ENCODE results near the gene TLL1. TPM values are rescaled to one million over a fixed set of nuclear protein-coding genes. Genes with fewer than 3 reads are reported as not detected.

Gene TLL1
- total RNA-seq, 1 donor from 2014 or later, result 2.2 TPM

DNA sequence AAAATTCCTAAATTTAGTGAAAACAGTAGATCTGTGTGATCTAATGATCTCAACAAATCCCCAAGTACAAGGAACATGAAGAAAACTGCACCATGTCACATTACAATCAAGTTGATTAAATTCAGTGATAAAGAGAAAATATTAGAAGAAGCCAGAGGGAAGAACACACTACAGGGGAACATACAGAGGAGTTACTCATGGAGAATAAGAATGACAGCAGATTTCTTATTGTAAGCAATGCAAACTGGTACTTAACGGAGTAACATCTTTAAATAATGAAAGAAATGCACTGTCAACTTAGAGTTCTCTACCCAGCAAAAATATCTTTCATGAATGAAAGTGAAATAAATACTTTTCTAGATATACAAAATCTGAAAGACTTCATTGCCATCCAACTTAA, 21.1 kb downstream of the TLL1 start:
- no peak for DNase-seq (ENCODE audit: low read depth, low spot score)

- no peak for DNase-seq (ENCODE audit: low read depth, low spot score)
Measured at GRCh38 chr4:165905405-165906027, 32.5 kb downstream of the TLL1 start.

- DNase-seq (ENCODE audit: low read depth, low spot score), result no peak
Measured at GRCh38 chr4:165906272-165906671, 33.2 kb downstream of the TLL1 start.

GRCh38 chr4:165909947-165910346, 36.9 kb downstream of the TLL1 start:
- no peak for DNase-seq (ENCODE audit: low read depth, low spot score)

GRCh38 chr4:165915215-165915614, 42.2 kb downstream of the TLL1 start:
- no peak for DNase-seq (ENCODE audit: low read depth, low spot score)

DNA sequence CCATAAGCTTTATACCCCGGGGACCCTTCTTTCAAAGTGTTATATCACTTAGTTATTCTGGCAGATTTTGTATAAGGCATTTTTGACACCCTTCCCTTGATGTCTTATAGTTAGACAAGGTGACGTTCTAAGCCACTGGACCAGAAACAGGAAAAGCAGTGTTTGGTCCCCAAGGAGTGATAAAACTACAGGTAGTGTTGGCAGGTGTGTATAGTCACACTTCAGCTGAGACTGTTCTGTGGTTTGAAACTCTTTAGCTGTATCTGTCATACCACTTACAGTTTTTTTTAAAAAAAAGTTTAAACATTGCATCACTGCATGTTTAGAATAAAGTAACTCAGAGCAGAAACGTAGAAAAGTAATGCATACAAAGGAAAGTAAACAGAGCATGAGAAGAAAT, 48.5 kb downstream of the TLL1 start:
- DNase-seq (ENCODE audit: low read depth, low spot score), result no peak

- no peak for DNase-seq (ENCODE audit: low read depth, low spot score)
Measured at GRCh38 chr4:165922747-165923146, 49.7 kb downstream of the TLL1 start.

DNA sequence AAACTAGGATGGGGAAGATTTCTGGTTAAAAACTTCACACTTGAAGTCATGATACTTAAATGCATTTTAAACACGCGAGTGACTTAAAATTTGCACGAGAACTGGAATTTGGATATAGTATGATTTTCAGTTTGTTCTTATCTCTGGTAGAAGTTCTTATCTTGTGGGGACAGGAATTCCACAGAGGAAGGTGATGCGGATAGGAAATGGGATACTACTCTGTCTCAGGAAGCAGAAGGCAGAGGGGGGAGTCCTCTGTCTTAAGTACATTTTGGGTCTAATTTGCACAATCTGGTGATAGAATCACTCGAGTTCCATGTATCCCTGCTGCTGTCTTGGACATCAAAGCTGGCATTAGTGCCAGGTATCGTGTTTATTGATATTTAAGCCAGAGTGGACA, 53.3 kb downstream of the TLL1 start:
- no peak for DNase-seq (ENCODE audit: low read depth, low spot score)

- DNase-seq (ENCODE audit: low read depth, low spot score), result no peak
Measured at GRCh38 chr4:165927366-165927765, 54.3 kb downstream of the TLL1 start.

- DNase-seq (ENCODE audit: low read depth, low spot score), result no peak
Measured at GRCh38 chr4:165927815-165928214, 54.8 kb downstream of the TLL1 start.

DNA sequence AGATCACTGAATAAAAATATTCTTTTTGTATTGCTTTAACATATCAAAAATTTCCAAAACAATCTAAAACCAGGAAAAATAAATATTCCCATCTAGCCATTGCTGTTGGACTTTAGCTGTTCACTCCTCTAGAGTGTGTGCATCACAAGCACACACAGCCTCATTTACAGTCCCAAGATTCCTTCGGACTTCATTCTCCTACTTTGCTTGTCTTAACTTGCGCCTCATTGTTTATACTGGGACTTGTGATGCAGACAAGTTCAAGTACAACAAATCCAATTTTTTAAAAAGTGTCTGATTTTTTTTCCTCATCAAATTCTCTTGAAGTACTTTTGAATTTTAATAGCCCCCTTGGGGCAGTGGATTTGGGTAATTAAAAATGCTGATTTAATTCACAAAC, 55.6 kb downstream of the TLL1 start:
- no peak for DNase-seq (ENCODE audit: low read depth, low spot score)

GRCh38 chr4:165929662-165930061, 56.6 kb downstream of the TLL1 start:
- no peak for DNase-seq (ENCODE audit: low read depth, low spot score)

DNA sequence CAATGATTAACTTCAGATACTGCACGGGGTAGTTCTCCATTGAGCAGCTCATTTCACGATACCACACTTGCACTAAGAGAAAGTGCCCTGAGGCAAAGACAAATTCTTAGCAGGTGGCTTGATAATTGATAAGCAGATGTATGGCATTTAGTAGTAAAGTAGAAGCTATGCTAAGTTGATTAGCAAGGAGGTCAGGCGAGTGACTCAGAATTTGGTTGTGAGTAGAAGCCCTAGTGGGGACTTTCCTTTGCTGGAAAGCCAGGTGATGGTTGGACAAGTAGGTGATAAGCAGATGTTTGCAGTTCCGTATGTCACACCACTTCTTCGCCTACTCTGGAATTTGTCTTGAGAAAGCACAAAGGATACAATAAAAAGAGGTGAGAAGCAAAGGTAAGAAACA, 58.7 kb downstream of the TLL1 start:
- no peak for DNase-seq (ENCODE audit: low read depth, low spot score)

GRCh38 chr4:165944900-165945299, 71.9 kb downstream of the TLL1 start:
- DNase-seq (ENCODE audit: low read depth, low spot score), result no peak

GRCh38 chr4:165945991-165946390, 73.0 kb downstream of the TLL1 start:
- no peak for DNase-seq (ENCODE audit: low read depth, low spot score)

- no peak for DNase-seq (ENCODE audit: low read depth, low spot score)
Measured at GRCh38 chr4:165947019-165947418, 74.0 kb downstream of the TLL1 start.

- no peak for DNase-seq (ENCODE audit: low read depth, low spot score)
Measured at GRCh38 chr4:165953181-165953580, 80.1 kb downstream of the TLL1 start.

GRCh38 chr4:165963621-165964020, 90.6 kb downstream of the TLL1 start:
- DNase-seq (ENCODE audit: low read depth, low spot score), result no peak

DNA sequence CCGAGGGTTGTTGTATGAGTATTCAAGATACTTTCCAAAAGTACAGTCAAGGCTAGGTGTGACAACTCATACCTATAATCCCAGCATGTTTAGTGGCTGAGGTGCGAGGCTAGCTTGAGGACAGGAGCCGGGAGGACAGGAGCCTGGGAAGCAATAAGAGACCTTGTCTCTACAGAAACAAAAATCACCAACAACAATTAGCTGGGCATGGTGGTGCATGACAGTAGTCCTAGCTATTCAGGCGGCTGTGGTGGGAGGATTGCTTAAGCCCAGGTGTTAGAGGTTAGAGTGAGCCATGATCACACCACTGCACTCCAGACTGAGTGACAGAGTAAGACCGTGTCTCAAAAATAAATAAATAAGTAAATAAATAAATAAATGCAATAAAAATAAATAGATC, 91.6 kb downstream of the TLL1 start:
- no peak for DNase-seq (ENCODE audit: low read depth, low spot score)

GRCh38 chr4:165965503-165965902, 92.5 kb downstream of the TLL1 start:
- DNase-seq (ENCODE audit: low read depth, low spot score), result no peak

GRCh38 chr4:165966833-165967232, 93.8 kb downstream of the TLL1 start:
- no peak for DNase-seq (ENCODE audit: low read depth, low spot score)

DNA sequence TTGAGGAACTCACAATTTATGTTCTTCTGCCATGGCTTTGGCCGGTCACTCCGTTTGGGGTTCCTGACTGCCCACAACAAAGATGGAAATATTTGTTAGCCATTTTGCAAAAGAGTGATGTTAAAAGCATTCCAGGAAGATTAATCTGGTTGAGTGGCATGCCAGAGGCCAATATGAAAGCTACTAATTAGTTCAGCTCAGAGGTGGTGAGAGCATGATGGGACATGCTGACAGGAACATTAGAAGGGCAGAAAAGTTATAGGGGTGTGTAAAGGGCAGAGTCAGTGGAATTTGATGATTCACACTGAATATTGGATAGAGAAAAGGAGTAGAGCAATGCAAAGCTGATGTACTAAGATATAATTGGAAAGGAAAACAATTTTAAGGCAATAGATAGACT, 94.4 kb downstream of the TLL1 start:
- DNase-seq (ENCODE audit: low read depth, low spot score), result no peak

- DNase-seq (ENCODE audit: low read depth, low spot score), result no peak
Measured at GRCh38 chr4:165970703-165971420, 97.8 kb downstream of the TLL1 start.

All from pulmonary artery endothelial cell (primary cell).